BE2C (cell line): ENCODE measurements around the gene NUP160.
"Not testable (repeated sequence)": the region's sequence is repeated elsewhere in the genome, so short reads cannot be mapped to it uniquely, and the experiment has no call there.

ENCODE experiments used
- DNase-seq: peaks from one replicate; pipeline ENCODE4 v3.0.0-alpha.2; 2020
- H3K27me3 ChIP-seq: fragments of 250-450 bp; sonication (Bioruptor Pico); 2 replicates; pipeline ENCODE4 v1.5.1; 2020; ENCODE audit warnings: mild to moderate bottlenecking
- H3K36me3 ChIP-seq: fragments of 250-450 bp; sonication (Bioruptor Pico); 2 replicates; pipeline ENCODE4 v1.5.1; 2020; ENCODE audit warnings: mild to moderate bottlenecking
- H3K4me1 ChIP-seq: fragments of 250-450 bp; sonication (Bioruptor Pico); 2 replicates; pipeline ENCODE4 v1.5.1; 2020
- H3K4me3 ChIP-seq: 2 replicates; pipeline ENCODE4 v1.5.1; 2011; ENCODE audit warnings: low read depth, low read length
- H3K9me3 ChIP-seq: fragments of 250-450 bp; sonication (Bioruptor Pico); 2 replicates; pipeline ENCODE4 v1.5.1; 2020
- CTCF ChIP-seq: IDR thresholded peaks from 2 replicates; pipeline ENCODE4 v1.5.1; 2012; ENCODE audit warnings: mild to moderate bottlenecking, low read depth, low read length

Gene NUP160

GRCh38 chr11:47889714-47890441, 41.7 kb upstream of the NUP160 start:
- no peaks in the 10 kb centered on the region for H3K27me3 ChIP-seq
- no peak for TF ChIP-seq CTCF
- H3K4me1 ChIP-seq: no peaks in the 10 kb centered on the region
- no peak for DNase-seq
- H3K36me3 ChIP-seq: no peaks in the 10 kb centered on the region
- H3K4me3 ChIP-seq: no peak overlapping the region
- no peaks in the 10 kb centered on the region for H3K9me3 ChIP-seq

GRCh38 chr11:47887910-47888569, 39.9 kb upstream of the NUP160 start:
- H3K4me3 ChIP-seq: no peak overlapping the region
- no peak for TF ChIP-seq CTCF
- no peaks in the 10 kb centered on the region for H3K4me1 ChIP-seq
- no peak for DNase-seq
- H3K36me3 ChIP-seq: no peaks in the 10 kb centered on the region
- H3K9me3 ChIP-seq: no peaks in the 10 kb centered on the region
- no peaks in the 10 kb centered on the region for H3K27me3 ChIP-seq

GRCh38 chr11:47886096-47886495, 37.9 kb upstream of the NUP160 start:
- H3K4me1 ChIP-seq: no peaks in the 10 kb centered on the region
- TF ChIP-seq CTCF: no peak
- no peaks in the 10 kb centered on the region for H3K27me3 ChIP-seq
- no peaks in the 10 kb centered on the region for H3K36me3 ChIP-seq
- no peak overlapping the region for H3K4me3 ChIP-seq
- no peak for DNase-seq
- no peaks in the 10 kb centered on the region for H3K9me3 ChIP-seq

GRCh38 chr11:47882437-47882836, 34.3 kb upstream of the NUP160 start:
- H3K27me3 ChIP-seq, H3K4me3 ChIP-seq, H3K36me3 ChIP-seq, H3K9me3 ChIP-seq, DNase-seq, H3K4me1 ChIP-seq: not testable (repeated sequence)

GRCh38 chr11:47881145-47881544, 33.0 kb upstream of the NUP160 start:
- no peaks in the 10 kb centered on the region for H3K36me3 ChIP-seq
- no peaks in the 10 kb centered on the region for H3K4me1 ChIP-seq
- no peak for DNase-seq
- H3K9me3 ChIP-seq: no peaks in the 10 kb centered on the region
- H3K27me3 ChIP-seq: no peaks in the 10 kb centered on the region
- TF ChIP-seq CTCF: no peak
- H3K4me3 ChIP-seq: no peak overlapping the region

- TF ChIP-seq CTCF: no peak
- no peaks in the 10 kb centered on the region for H3K4me1 ChIP-seq
- no peak for DNase-seq
Measured at GRCh38 chr11:47879259-47880158, 31.4 kb upstream of the NUP160 start.

GRCh38 chr11:47875858-47876257, 27.7 kb upstream of the NUP160 start:
- H3K9me3 ChIP-seq, H3K4me3 ChIP-seq, H3K27me3 ChIP-seq, H3K4me1 ChIP-seq, H3K36me3 ChIP-seq, DNase-seq: not testable (repeated sequence)

More at GRCh38 chr11:47879259-47880158, 31.4 kb upstream of the NUP160 start:
- no peaks in the 10 kb centered on the region for H3K9me3 ChIP-seq
- H3K36me3 ChIP-seq: no peaks in the 10 kb centered on the region
- H3K27me3 ChIP-seq: no peaks in the 10 kb centered on the region
- H3K4me3 ChIP-seq: no peak overlapping the region
